WTC11 (cell line): ENCODE measurements around the gene SGMS1. TPM values are rescaled to one million over a fixed set of nuclear protein-coding genes. Genes with fewer than 3 reads are reported as not detected.

Experiments used
- ATAC-seq: fragments of 200-7000 bp; cut with Tn5 transposase; 2 replicates; pipeline ENCODE4 v1.10.0; 2021; ENCODE audit warnings: mild to moderate bottlenecking, moderate library complexity
- CTCF ChIA-PET: fragments of 300-600 bp; sonication (Branson Sonifier 250); formaldehyde crosslinking; loops from one replicate; lab custom pipeline; 2021; ENCODE audit warnings: antibody characterized with exemption; lab: Charles Lee
- POLR2A ChIA-PET: fragments of 350-600 bp; sonication (Branson Sonifier 250); formaldehyde crosslinking; loops from one replicate; lab custom pipeline; 2021; ENCODE audit warnings: antibody characterized with exemption; lab: Charles Lee
- DNase-seq: peaks from one replicate; pipeline ENCODE4 v3.0.0; 2021; ENCODE audit warnings: low spot score
- H3K27ac Mint-ChIP-seq: 2 replicates; pipeline ENCODE4 v1.8.0; 2021; ENCODE audit warnings: mixed read lengths
- H3K27me3 Mint-ChIP-seq: 2 replicates; pipeline ENCODE4 v1.8.0; 2021; ENCODE audit warnings: low read depth, mild to moderate bottlenecking, moderate library complexity, mixed read lengths
- H3K36me3 Mint-ChIP-seq: 2 replicates; pipeline ENCODE4 v1.8.0; 2021; ENCODE audit warnings: mixed read lengths
- H3K4me1 Mint-ChIP-seq: 2 replicates; pipeline ENCODE4 v1.8.0; 2022; ENCODE audit warnings: mixed read lengths
- H3K4me3 Mint-ChIP-seq: 2 replicates; pipeline ENCODE4 v1.8.0; 2021; ENCODE audit warnings: mild to moderate bottlenecking, moderate library complexity, mixed read lengths
- H3K9me3 Mint-ChIP-seq: 2 replicates; pipeline ENCODE4 v1.8.0; 2021; ENCODE audit warnings: mixed read lengths
- ARID4B ChIP-seq: sonication (generic); formaldehyde crosslinking; IDR thresholded peaks from 2 replicates; pipeline ENCODE4 v1.8.0; 2023; ENCODE audit warnings: missing genetic modification reagents, mild to moderate bottlenecking, borderline replicate concordance
- ATF2 ChIP-seq: sonication (generic); formaldehyde crosslinking; IDR thresholded peaks from 2 replicates; pipeline ENCODE4 v1.8.1; 2022; ENCODE audit warnings: low read depth, missing genetic modification reagents, borderline replicate concordance
- CDX4 ChIP-seq: fragments of 250-450 bp; sonication (Bioruptor Pico); IDR thresholded peaks from 2 replicates; pipeline ENCODE4 v1.9.0; 2021; ENCODE audit warnings: moderate library complexity, mild to moderate bottlenecking, inconsistent platforms, borderline replicate concordance
- CREB1 ChIP-seq: sonication (generic); formaldehyde crosslinking; IDR thresholded peaks from 2 replicates; pipeline ENCODE4 v1.8.0; 2023; ENCODE audit warnings: mild to moderate bottlenecking, missing genetic modification reagents
- CTCF ChIP-seq: fragments of 200-600 bp; IDR thresholded peaks from 2 replicates; pipeline ENCODE4 v1.8.0; 2022; ENCODE audit warnings: antibody characterized with exemption
- ERG ChIP-seq: fragments of 250-450 bp; sonication (Bioruptor Pico); IDR thresholded peaks from 2 replicates; pipeline ENCODE4 v1.8.0; 2021; ENCODE audit warnings: mild to moderate bottlenecking
- FOXK1 ChIP-seq: sonication (generic); formaldehyde crosslinking; IDR thresholded peaks from 2 replicates; pipeline ENCODE4 v1.8.0; 2022; ENCODE audit warnings: mild to moderate bottlenecking, moderate library complexity, missing genetic modification reagents
- IRF1 ChIP-seq: sonication (generic); formaldehyde crosslinking; IDR thresholded peaks from 2 replicates; pipeline ENCODE4 v1.8.0; 2023; ENCODE audit warnings: missing genetic modification reagents
- JAZF1 ChIP-seq: fragments of 250-450 bp; sonication (Bioruptor Pico); IDR thresholded peaks from 2 replicates; pipeline ENCODE4 v1.9.0; 2021; ENCODE audit warnings: moderate library complexity, mild to moderate bottlenecking, inconsistent platforms
- NFYB ChIP-seq: sonication (generic); formaldehyde crosslinking; conservative IDR thresholded peaks from 2 replicates; pipeline ENCODE4 v1.8.0; 2022; ENCODE audit warnings: low read depth, missing genetic modification reagents
- SP1 ChIP-seq: sonication (generic); formaldehyde crosslinking; conservative IDR thresholded peaks from 2 replicates; pipeline ENCODE4 v1.8.1; 2022; ENCODE audit warnings: missing genetic modification reagents
- TEAD1 ChIP-seq: sonication (generic); formaldehyde crosslinking; IDR thresholded peaks from 2 replicates; pipeline ENCODE4 v1.8.0; 2022; ENCODE audit warnings: mild to moderate bottlenecking, missing genetic modification reagents
- TEAD4 ChIP-seq: sonication (generic); formaldehyde crosslinking; IDR thresholded peaks from 2 replicates; pipeline ENCODE4 v1.8.0; 2022; ENCODE audit warnings: mild to moderate bottlenecking, missing genetic modification reagents
- ZNF121 ChIP-seq: sonication (generic); formaldehyde crosslinking; IDR thresholded peaks from 2 replicates; pipeline ENCODE4 v1.8.0; 2023; ENCODE audit warnings: missing genetic modification reagents
- ZNF219 ChIP-seq: sonication (generic); formaldehyde crosslinking; IDR thresholded peaks from 2 replicates; pipeline ENCODE4 v1.8.0; 2023; ENCODE audit warnings: missing genetic modification reagents, mild to moderate bottlenecking, borderline replicate concordance
- ZNF281 ChIP-seq: sonication (generic); formaldehyde crosslinking; IDR thresholded peaks from 2 replicates; pipeline ENCODE4 v1.8.0; 2023; ENCODE audit warnings: mild to moderate bottlenecking, missing genetic modification reagents
- ZNF317 ChIP-seq: sonication (generic); formaldehyde crosslinking; IDR thresholded peaks from 2 replicates; pipeline ENCODE4 v1.8.1; 2023; ENCODE audit warnings: low read depth, mild to moderate bottlenecking, moderate library complexity, missing genetic modification reagents, borderline replicate concordance
- ZNF416 ChIP-seq: fragments of 250-450 bp; sonication (Bioruptor Pico); IDR thresholded peaks from 2 replicates; pipeline ENCODE4 v1.9.0; 2021; ENCODE audit warnings: mild to moderate bottlenecking, inconsistent platforms
- ZNF671 ChIP-seq: fragments of 250-450 bp; sonication (Bioruptor Pico); IDR thresholded peaks from 2 replicates; pipeline ENCODE4 v1.8.0; 2021; ENCODE audit warnings: mild to moderate bottlenecking
- total RNA-seq: library from RNA; stranded (reverse); gene quantifications from 3 replicates; pipeline ENCODE4 v1.2.3, GENCODE V29; 2021

The SGMS1 gene
- total RNA-seq, 1 experiment from 2014 or later, result 13.2 TPM

GRCh38 chr10:50558371-50558770 lies 65.4 kb downstream of the SGMS1 start (continued):
- no peak for TF ChIP-seq ZNF281 (CRISPR knock-in tag)

GRCh38 chr10:50557130-50557682 lies 66.5 kb downstream of the SGMS1 start:
- DNase-seq, result no peak
- H3K4me3 Mint-ChIP-seq, result no peak overlapping the region
- H3K27me3 Mint-ChIP-seq, result no peaks in the 10 kb centered on the region
- H3K4me1 Mint-ChIP-seq, result peaks cover 59% of the 10 kb centered on the region
- ATAC-seq, result no peak
- no peaks in the 10 kb centered on the region for H3K9me3 Mint-ChIP-seq
- ChIA-PET POLR2A (interaction anchor here (0.7 kb wide), 1 partner anchor 330 kb away, joined by 4 read pairs; no protein-coding TSS in a partner anchor), CTCF (interaction anchor here (0.6 to 0.9 kb wide), 2 partner anchors 19 to 276 kb away, joined by 3 to 5 read pairs; no protein-coding TSS in a partner anchor)
- TF ChIP-seq CTCF (no peak), ARID4B (CRISPR knock-in tag) (no peak), ZNF121 (CRISPR knock-in tag) (no peak), ZNF219 (CRISPR knock-in tag) (no peak), FOXK1 (CRISPR knock-in tag) (no peak), ZNF416 (CRISPR knock-in tag) (no peak), CDX4 (CRISPR knock-in tag) (no peak), ZNF671 (CRISPR knock-in tag) (no peak), ATF2 (CRISPR knock-in tag) (no peak), SP1 (no peak), JAZF1 (CRISPR knock-in tag) (no peak), ZNF317 (no peak), IRF1 (CRISPR knock-in tag) (no peak), TEAD4 (CRISPR knock-in tag) (no peak), CREB1 (CRISPR knock-in tag) (no peak), NFYB (no peak), ERG (CRISPR knock-in tag) (no peak), TEAD1 (no peak)
- H3K27ac Mint-ChIP-seq, result no peak overlapping the region
- no peaks in the 10 kb centered on the region for H3K36me3 Mint-ChIP-seq
